Activated CD4-positive, alpha-beta T cell treated with anti-CD3 and anti-CD28 coated beads for 24 hours (primary cell): ENCODE data around the gene SPRR2A.
"Not testable (repeated sequence)": the region's sequence is repeated elsewhere in the genome, so short reads cannot be mapped to it uniquely, and the experiment has no call there.

Source experiments
- DNase-seq, 2 donors: peaks; one replicate each; pipeline ENCODE4 v3.0.0-alpha.2; 2020; ENCODE audit warnings: low read depth in 2 of 2

SPRR2A gene

GRCh38 chr1:153025797-153026196, 31.5 kb downstream of the SPRR2A start:
- DNase-seq: no peak

- no peak for DNase-seq
Measured at GRCh38 chr1:153024413-153024812, 32.9 kb downstream of the SPRR2A start.

- DNase-seq: no peak
Measured at GRCh38 chr1:153023109-153023508, 34.2 kb downstream of the SPRR2A start.

GRCh38 chr1:153022340-153022739, 35.0 kb downstream of the SPRR2A start:
- not testable (repeated sequence) for DNase-seq

GRCh38 chr1:153021829-153022228, 35.5 kb downstream of the SPRR2A start:
- DNase-seq: not testable (repeated sequence)

- DNase-seq: not testable (repeated sequence)
Measured at GRCh38 chr1:153011235-153011758, 46.0 kb downstream of the SPRR2A start.
